ENCODE data around the gene CTDP1.

DNA sequence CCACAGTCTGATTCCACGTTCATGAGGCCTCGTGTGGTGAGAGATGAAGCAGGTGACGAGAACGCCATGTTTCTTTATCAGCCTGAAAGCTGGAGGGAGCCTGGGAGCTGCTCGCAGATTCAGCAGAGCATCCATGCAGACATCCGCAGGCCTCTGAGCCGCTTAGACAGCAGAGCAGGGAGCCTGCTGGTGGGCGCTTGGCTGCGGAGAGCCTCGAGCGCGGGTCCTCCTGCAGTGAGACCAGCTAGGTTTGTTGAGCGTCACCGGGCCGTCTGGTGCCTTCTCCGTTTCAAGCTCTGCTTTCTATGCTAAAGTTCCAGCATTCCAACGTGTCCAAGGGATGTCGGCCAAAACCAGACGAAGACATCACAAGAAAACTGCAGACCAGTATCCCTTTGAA lies 27.6 kb downstream of the CTDP1 start:
- TF ChIP-seq EZH2phosphoT487 (IDR thresholded peaks at IDR 0.05; ENCODE audit: borderline replicate concordance, low read depth, low read length): no peak
- TF ChIP-seq, protein P1, sequence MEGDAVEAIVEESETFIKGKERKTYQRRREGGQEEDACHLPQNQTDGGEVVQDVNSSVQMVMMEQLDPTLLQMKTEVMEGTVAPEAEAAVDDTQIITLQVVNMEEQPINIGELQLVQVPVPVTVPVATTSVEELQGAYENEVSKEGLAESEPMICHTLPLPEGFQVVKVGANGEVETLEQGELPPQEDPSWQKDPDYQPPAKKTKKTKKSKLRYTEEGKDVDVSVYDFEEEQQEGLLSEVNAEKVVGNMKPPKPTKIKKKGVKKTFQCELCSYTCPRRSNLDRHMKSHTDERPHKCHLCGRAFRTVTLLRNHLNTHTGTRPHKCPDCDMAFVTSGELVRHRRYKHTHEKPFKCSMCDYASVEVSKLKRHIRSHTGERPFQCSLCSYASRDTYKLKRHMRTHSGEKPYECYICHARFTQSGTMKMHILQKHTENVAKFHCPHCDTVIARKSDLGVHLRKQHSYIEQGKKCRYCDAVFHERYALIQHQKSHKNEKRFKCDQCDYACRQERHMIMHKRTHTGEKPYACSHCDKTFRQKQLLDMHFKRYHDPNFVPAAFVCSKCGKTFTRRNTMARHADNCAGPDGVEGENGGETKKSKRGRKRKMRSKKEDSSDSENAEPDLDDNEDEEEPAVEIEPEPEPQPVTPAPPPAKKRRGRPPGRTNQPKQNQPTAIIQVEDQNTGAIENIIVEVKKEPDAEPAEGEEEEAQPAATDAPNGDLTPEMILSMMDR (conservative IDR thresholded peaks at IDR 0.05; ENCODE audit: low read length): no peak
